GF-D8 (cell line): Measurements from ENCODE around the gene TBXT.
"Not testable (repeated sequence)": the region's sequence is repeated elsewhere in the genome, so short reads cannot be mapped to it uniquely, and the experiment has no call there.

ENCODE experiments used
- DNase-seq: peaks from one replicate; lab custom pipeline; 2025; lab: John Stamatoyannopoulos, UW

TBXT gene

GRCh38 chr6:166167801-166168615 lies at the start of gene TBXT:
Gene TBXT (minus strand): TSS chr6:166167851. CDS start chr6:166167591, 260 bp downstream.
- no peak for DNase-seq

GRCh38 chr6:166207284-166207561 lies 39.6 kb upstream of the TBXT start:
- no peak for DNase-seq

GRCh38 chr6:166206510-166207283 lies 39.0 kb upstream of the TBXT start:
- DNase-seq = no peak

GRCh38 chr6:166206066-166206465 lies 38.4 kb upstream of the TBXT start:
- no peak for DNase-seq

GRCh38 chr6:166204852-166205650 lies 37.4 kb upstream of the TBXT start:
- no peak for DNase-seq

- DNase-seq = no peak
These were observed 36.1 kb upstream of the TBXT start for GRCh38 chr6:166203641-166204222.

GRCh38 chr6:166203003-166203640 lies 35.5 kb upstream of the TBXT start:
- no peak for DNase-seq

- DNase-seq = no peak
These were observed 34.7 kb upstream of the TBXT start for GRCh38 chr6:166202321-166202733.

- DNase-seq = no peak
These were observed 34.2 kb upstream of the TBXT start for GRCh38 chr6:166201878-166202277.

GRCh38 chr6:166197361-166197760 lies 29.7 kb upstream of the TBXT start:
- DNase-seq = no peak

GRCh38 chr6:166195860-166196238 lies 28.2 kb upstream of the TBXT start:
- DNase-seq = no peak

GRCh38 chr6:166194914-166195859 lies 27.5 kb upstream of the TBXT start:
- no peak for DNase-seq

- DNase-seq = no peak
These were observed 24.9 kb upstream of the TBXT start for GRCh38 chr6:166192557-166192956.

- DNase-seq = no peak
These were observed 24.5 kb upstream of the TBXT start for GRCh38 chr6:166192136-166192535.

- no peak for DNase-seq
These were observed 12.1 kb upstream of the TBXT start for GRCh38 chr6:166179704-166180103.

GRCh38 chr6:166176106-166176505 lies 8.5 kb upstream of the TBXT start:
- no peak for DNase-seq

- not testable (repeated sequence) for DNase-seq
These were observed 7.4 kb upstream of the TBXT start for GRCh38 chr6:166175093-166175492.

- no peak for DNase-seq
These were observed 6.4 kb upstream of the TBXT start for GRCh38 chr6:166174031-166174430.

- DNase-seq = no peak
These were observed 5.8 kb upstream of the TBXT start for GRCh38 chr6:166173281-166173951.

GRCh38 chr6:166172546-166172945 lies 4.9 kb upstream of the TBXT start:
- DNase-seq = no peak
